ENCODE measurements around the gene DOCK2. TPM values are rescaled to one million over a fixed set of nuclear protein-coding genes. Genes with fewer than 3 reads are reported as not detected.

DOCK2 gene
- total RNA-seq, 5 donors from 2014 or later (not counting 1 experiment from before 2014, with no cell fraction given), result 168 to 303 (median 197) TPM

GRCh38 chr5:169826618-169827017 lies 189.5 kb downstream of the DOCK2 start:
- Mint-ChIP-seq H3K4me1 (peaks cover 0 to 12% (median 9%) of the 10 kb centered on the region in 3 donors), H3K36me3 (peaks cover 41% of the 10 kb centered on the region), H3K4me3 (no peak overlapping the region), H3K9me3 (no peaks in the 10 kb centered on the region), H3K27me3 (no peaks in the 10 kb centered on the region), H3K27ac (no peak overlapping the region)
- Histone ChIP-seq H3K27ac (ENCODE audit: low read length) (no peak overlapping the region), H3K4me3 (ENCODE audit: control insufficient read depth in 1 of 2, extremely low read depth in 1 of 2, low read length in 1 of 2) (no peak overlapping the region), H3K9me3 (no peaks in the 10 kb centered on the region), H3K36me3 (ENCODE audit: control insufficient read depth in 2 of 2, extremely low read depth in 1 of 2, insufficient read depth in 1 of 2, low read length in 1 of 2) (peaks cover 0 to 7% of the 10 kb centered on the region in 2 donors), H3K27me3 (replicated peaks in 1 of 2; ENCODE audit: control insufficient read depth in 2 of 2, extremely low read depth in 1 of 2, insufficient read depth in 2 of 2, low read length in 1 of 2) (no peaks in the 10 kb centered on the region), H3K4me1 (ENCODE audit: control insufficient read depth in 1 of 2, extremely low read depth in 1 of 2, insufficient read depth in 2 of 2, low read length in 2 of 2) (no peaks in the 10 kb centered on the region)
- ChIA-PET POLR2A (no interaction called here), CTCF (no interaction called here)
- 100% methylated on average over 2 of the region's 5 CpGs for WGBS (ENCODE audit: insufficient coverage)
- no peak for ATAC-seq (replicated peaks in 1 of 4)
- DNase-seq, result no peak

DNA sequence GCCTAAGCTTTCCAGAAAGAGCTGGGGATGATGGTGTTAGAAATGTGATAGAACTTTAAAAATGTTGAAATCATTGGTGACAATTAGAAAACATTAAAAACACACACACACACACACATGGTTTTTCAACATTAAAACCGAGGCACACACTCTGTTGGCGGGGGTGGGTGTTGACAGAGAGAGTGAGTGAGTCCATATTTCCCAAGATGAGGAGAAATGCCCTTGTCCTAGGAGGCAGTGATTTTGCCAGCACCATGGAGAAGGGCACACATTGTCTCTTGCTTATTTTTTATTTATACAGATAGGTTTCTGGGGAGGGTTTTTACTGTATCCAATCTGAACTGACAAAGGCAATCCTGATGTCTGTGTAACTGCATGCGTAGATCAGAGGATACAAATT lies 190.7 kb downstream of the DOCK2 start:
- H3K9me3 Mint-ChIP-seq, result no peaks in the 10 kb centered on the region
- Histone ChIP-seq H3K27ac (ENCODE audit: low read length) (no peak overlapping the region), H3K36me3 (ENCODE audit: control insufficient read depth in 2 of 2, extremely low read depth in 1 of 2, insufficient read depth in 1 of 2, low read length in 1 of 2) (peaks cover 0 to 9% of the 10 kb centered on the region in 2 donors), H3K4me1 (ENCODE audit: control insufficient read depth in 1 of 2, extremely low read depth in 1 of 2, insufficient read depth in 2 of 2, low read length in 2 of 2) (no peaks in the 10 kb centered on the region), H3K9me3 (no peaks in the 10 kb centered on the region), H3K4me3 (ENCODE audit: control insufficient read depth in 1 of 2, extremely low read depth in 1 of 2, low read length in 1 of 2) (no peak overlapping the region), H3K27me3 (replicated peaks in 1 of 2; ENCODE audit: control insufficient read depth in 2 of 2, extremely low read depth in 1 of 2, insufficient read depth in 2 of 2, low read length in 1 of 2) (no peaks in the 10 kb centered on the region)
- DNase-seq (no peak), ATAC-seq (replicated peaks in 1 of 4) (no peak)
- no CpG with 5 or more reads among the region's 3 CpGs for WGBS (ENCODE audit: insufficient coverage)
- peak overlapping the region in 1 of 2 donors; percentile 28 for H3K27ac Mint-ChIP-seq
- ChIA-PET CTCF (interaction anchor here in 1 of 2 donors (0.7 kb wide), 1 partner anchor 56 kb away, joined by 4 read pairs; no protein-coding TSS in a partner anchor), POLR2A (no interaction called here)
- peaks cover 43% of the 10 kb centered on the region for H3K36me3 Mint-ChIP-seq
- no peaks in the 10 kb centered on the region for H3K27me3 Mint-ChIP-seq
- peaks cover 0 to 15% (median 12%) of the 10 kb centered on the region in 3 donors for H3K4me1 Mint-ChIP-seq
- no peak overlapping the region for H3K4me3 Mint-ChIP-seq

DNA sequence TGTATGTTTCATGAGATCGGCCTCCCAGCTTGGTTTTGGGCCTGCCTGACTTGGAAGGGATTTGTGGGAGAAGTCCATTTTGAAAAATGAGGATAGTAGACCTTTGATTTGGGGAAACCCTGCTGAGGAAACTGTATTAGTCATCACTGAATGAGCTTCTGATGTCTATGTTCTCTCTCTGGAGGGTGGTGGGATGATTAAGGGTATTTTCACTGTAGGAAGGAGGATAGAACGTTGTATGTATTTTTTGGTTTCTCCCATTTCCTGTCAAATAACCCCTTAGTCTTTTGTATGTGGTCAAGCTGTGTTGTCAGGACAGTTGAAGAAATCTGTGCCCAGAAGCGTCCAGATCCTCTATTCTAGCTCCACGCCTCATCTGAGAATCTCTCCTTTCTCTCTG lies 191.3 kb downstream of the DOCK2 start:
- H3K4me3 ChIP-seq (ENCODE audit: control insufficient read depth in 1 of 2, extremely low read depth in 1 of 2, low read length in 1 of 2), result no peak overlapping the region
- no peaks in the 10 kb centered on the region for H3K4me1 ChIP-seq (ENCODE audit: control insufficient read depth in 1 of 2, extremely low read depth in 1 of 2, insufficient read depth in 2 of 2, low read length in 2 of 2)
- no peaks in the 10 kb centered on the region for H3K27me3 ChIP-seq (replicated peaks in 1 of 2; ENCODE audit: control insufficient read depth in 2 of 2, extremely low read depth in 1 of 2, insufficient read depth in 2 of 2, low read length in 1 of 2)
- ATAC-seq (replicated peaks in 1 of 4), result no peak
- H3K27me3 Mint-ChIP-seq, result no peaks in the 10 kb centered on the region
- H3K36me3 ChIP-seq (ENCODE audit: control insufficient read depth in 2 of 2, extremely low read depth in 1 of 2, insufficient read depth in 1 of 2, low read length in 1 of 2), result peaks cover 0 to 9% of the 10 kb centered on the region in 2 donors
- DNase-seq, result no peak
- H3K27ac Mint-ChIP-seq, result peak overlapping the region in 1 of 2 donors; percentile 28
- H3K36me3 Mint-ChIP-seq, result peaks cover 39% of the 10 kb centered on the region
- H3K27ac ChIP-seq (ENCODE audit: low read length), result no peak overlapping the region
- peaks cover 2 to 18% (median 12%) of the 10 kb centered on the region in 3 donors for H3K4me1 Mint-ChIP-seq
- 40% methylated on average over 1 of the region's 4 CpGs for WGBS (ENCODE audit: insufficient coverage)
- no peaks in the 10 kb centered on the region for H3K9me3 Mint-ChIP-seq
- no peaks in the 10 kb centered on the region for H3K9me3 ChIP-seq
- ChIA-PET CTCF (no interaction called here), POLR2A (interaction anchor here in 1 of 2 donors (1.0 kb wide), 1 partner anchor 11 kb away, joined by 5 read pairs; no protein-coding TSS in a partner anchor)
- H3K4me3 Mint-ChIP-seq, result no peak overlapping the region

- POLR2A ChIA-PET, result no interaction called here
- H3K27me3 ChIP-seq (replicated peaks in 1 of 2; ENCODE audit: control insufficient read depth in 2 of 2, extremely low read depth in 1 of 2, insufficient read depth in 2 of 2, low read length in 1 of 2), result no peaks in the 10 kb centered on the region
- H3K4me1 ChIP-seq (ENCODE audit: control insufficient read depth in 1 of 2, extremely low read depth in 1 of 2, insufficient read depth in 2 of 2, low read length in 2 of 2), result no peaks in the 10 kb centered on the region
- Mint-ChIP-seq H3K36me3 (peaks cover 30% of the 10 kb centered on the region), H3K27ac (no peak overlapping the region), H3K27me3 (no peaks in the 10 kb centered on the region), H3K4me1 (peaks cover 2 to 16% (median 14%) of the 10 kb centered on the region in 3 donors), H3K9me3 (no peaks in the 10 kb centered on the region), H3K4me3 (no peak overlapping the region)
- no peak for DNase-seq
- CTCF ChIA-PET, result no interaction called here
- no peak for ATAC-seq (replicated peaks in 1 of 4)
- H3K9me3 ChIP-seq, result no peaks in the 10 kb centered on the region
- no peak overlapping the region for H3K27ac ChIP-seq (ENCODE audit: low read length)
- peaks cover 0 to 5% of the 10 kb centered on the region in 2 donors for H3K36me3 ChIP-seq (ENCODE audit: control insufficient read depth in 2 of 2, extremely low read depth in 1 of 2, insufficient read depth in 1 of 2, low read length in 1 of 2)
- WGBS (ENCODE audit: insufficient coverage), result no CpG with 5 or more reads among the region's 1 CpG
- H3K4me3 ChIP-seq (ENCODE audit: control insufficient read depth in 1 of 2, extremely low read depth in 1 of 2, low read length in 1 of 2), result no peak overlapping the region
Measured at GRCh38 chr5:169831331-169831730, 194.3 kb downstream of the DOCK2 start.

DNA sequence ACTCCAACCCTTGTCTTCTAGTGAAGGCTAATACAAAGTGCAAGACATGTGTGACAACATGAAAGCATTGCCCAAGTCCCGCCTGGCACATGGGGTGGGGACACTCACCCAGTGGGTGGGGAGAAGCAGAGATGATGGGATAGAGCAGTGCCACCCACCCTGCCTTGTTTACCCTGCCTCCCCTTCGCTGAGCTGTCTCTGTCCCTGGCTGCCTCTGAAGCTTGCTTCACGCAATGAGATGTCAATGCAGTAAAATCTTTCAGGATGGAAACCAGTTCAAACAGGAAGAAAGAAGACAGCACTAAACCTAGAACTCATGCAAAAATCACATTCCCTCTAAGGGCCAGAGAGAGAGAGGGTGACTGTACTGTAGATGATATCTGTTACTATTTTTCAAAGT lies 195.2 kb downstream of the DOCK2 start:
- ChIA-PET CTCF (no interaction called here), POLR2A (no interaction called here)
- H3K4me1 ChIP-seq (ENCODE audit: control insufficient read depth in 1 of 2, extremely low read depth in 1 of 2, insufficient read depth in 2 of 2, low read length in 2 of 2), result no peaks in the 10 kb centered on the region
- H3K4me3 Mint-ChIP-seq, result no peak overlapping the region
- H3K9me3 Mint-ChIP-seq, result no peaks in the 10 kb centered on the region
- H3K27ac ChIP-seq (ENCODE audit: low read length), result no peak overlapping the region
- no peaks in the 10 kb centered on the region for H3K27me3 Mint-ChIP-seq
- no peaks in the 10 kb centered on the region for H3K27me3 ChIP-seq (replicated peaks in 1 of 2; ENCODE audit: control insufficient read depth in 2 of 2, extremely low read depth in 1 of 2, insufficient read depth in 2 of 2, low read length in 1 of 2)
- DNase-seq, result no peak
- no peak for ATAC-seq (replicated peaks in 1 of 4)
- H3K4me1 Mint-ChIP-seq, result peaks cover 5 to 16% (median 14%) of the 10 kb centered on the region in 3 donors
- peak overlapping the region in 1 of 2 donors; percentile 19 for H3K27ac Mint-ChIP-seq
- H3K36me3 ChIP-seq (ENCODE audit: control insufficient read depth in 2 of 2, extremely low read depth in 1 of 2, insufficient read depth in 1 of 2, low read length in 1 of 2), result peaks cover 0 to 5% of the 10 kb centered on the region in 2 donors
- no peaks in the 10 kb centered on the region for H3K9me3 ChIP-seq
- no peak overlapping the region for H3K4me3 ChIP-seq (ENCODE audit: control insufficient read depth in 1 of 2, extremely low read depth in 1 of 2, low read length in 1 of 2)
- 100% methylated on average over 1 of the region's 3 CpGs for WGBS (ENCODE audit: insufficient coverage)
- peaks cover 33% of the 10 kb centered on the region for H3K36me3 Mint-ChIP-seq

- ChIA-PET CTCF (no interaction called here), POLR2A (no interaction called here)
- Histone ChIP-seq H3K36me3 (ENCODE audit: control insufficient read depth in 2 of 2, extremely low read depth in 1 of 2, insufficient read depth in 1 of 2, low read length in 1 of 2) (peaks cover 0 to 5% of the 10 kb centered on the region in 2 donors), H3K27ac (ENCODE audit: low read length) (no peak overlapping the region), H3K4me1 (ENCODE audit: control insufficient read depth in 1 of 2, extremely low read depth in 1 of 2, insufficient read depth in 2 of 2, low read length in 2 of 2) (no peaks in the 10 kb centered on the region), H3K9me3 (no peaks in the 10 kb centered on the region), H3K4me3 (ENCODE audit: control insufficient read depth in 1 of 2, extremely low read depth in 1 of 2, low read length in 1 of 2) (no peak overlapping the region), H3K27me3 (replicated peaks in 1 of 2; ENCODE audit: control insufficient read depth in 2 of 2, extremely low read depth in 1 of 2, insufficient read depth in 2 of 2, low read length in 1 of 2) (no peaks in the 10 kb centered on the region)
- H3K36me3 Mint-ChIP-seq, result peaks cover 35% of the 10 kb centered on the region
- ATAC-seq (replicated peaks in 1 of 4) (no peak), DNase-seq (no peak)
- H3K9me3 Mint-ChIP-seq, result no peaks in the 10 kb centered on the region
- H3K4me3 Mint-ChIP-seq, result no peak overlapping the region
- H3K27ac Mint-ChIP-seq, result peak overlapping the region in 1 of 2 donors; percentile 12
- H3K27me3 Mint-ChIP-seq, result no peaks in the 10 kb centered on the region
- H3K4me1 Mint-ChIP-seq, result peaks cover 5 to 14% (median 13%) of the 10 kb centered on the region in 3 donors
Measured at GRCh38 chr5:169832845-169833244, 195.8 kb downstream of the DOCK2 start.
